ENCODE data around the gene CNTRL.
"Not testable (repeated sequence)": the region's sequence is repeated elsewhere in the genome, so short reads cannot be mapped to it uniquely, and the experiment has no call there.

The CNTRL gene

GRCh38 chr9:121095057-121095456, 20.3 kb downstream of the CNTRL start:
- TF ChIP-seq CTCF (IDR thresholded peaks at IDR 0.05; ENCODE audit: borderline replicate concordance, insufficient read depth, low read depth, low read length), result no peak
- H3K4me3 ChIP-seq (ENCODE audit: low read depth, low read length), result no peak overlapping the region

DNA sequence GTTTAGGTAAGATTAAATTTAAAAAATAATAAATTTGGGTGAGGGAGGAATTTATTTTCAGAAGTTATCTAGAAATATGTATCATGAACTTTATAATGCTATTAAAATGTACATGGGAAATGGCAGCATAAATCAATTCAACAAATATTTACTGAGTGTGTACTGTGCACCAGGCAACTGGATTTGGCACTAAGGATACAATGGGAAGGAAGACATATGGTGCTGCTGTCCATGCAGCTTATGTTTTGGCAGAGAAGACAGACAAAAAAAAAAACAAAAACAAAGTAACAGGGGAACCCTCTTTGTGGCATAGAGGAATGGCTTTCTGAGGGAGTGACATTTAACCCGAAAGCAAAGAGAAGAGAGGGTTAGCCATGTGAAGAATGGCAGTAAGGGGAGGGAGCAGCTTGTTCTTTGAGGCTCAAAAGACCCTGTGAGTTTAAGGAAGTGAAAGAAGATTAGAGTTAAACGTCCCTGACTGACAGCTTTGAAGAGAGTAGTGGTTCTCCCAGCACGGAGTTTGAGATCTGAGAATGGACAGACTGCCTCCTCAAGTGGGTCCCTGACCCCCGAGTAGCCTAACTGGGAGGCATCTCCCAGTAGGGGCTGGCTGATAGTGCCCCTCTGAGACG, 23.9 kb downstream of the CNTRL start:
- no peak overlapping the region for H3K4me3 ChIP-seq (ENCODE audit: low read depth, low read length)
- no peak for TF ChIP-seq CTCF (IDR thresholded peaks at IDR 0.05; ENCODE audit: borderline replicate concordance, insufficient read depth, low read depth, low read length)

GRCh38 chr9:121104054-121104453, 29.3 kb downstream of the CNTRL start:
- H3K4me3 ChIP-seq (ENCODE audit: low read depth, low read length), result not testable (repeated sequence)

GRCh38 chr9:121105531-121105930, 30.8 kb downstream of the CNTRL start:
- TF ChIP-seq CTCF (IDR thresholded peaks at IDR 0.05; ENCODE audit: borderline replicate concordance, insufficient read depth, low read depth, low read length), result no peak
- no peak overlapping the region for H3K4me3 ChIP-seq (ENCODE audit: low read depth, low read length)

GRCh38 chr9:121107029-121107428, 32.3 kb downstream of the CNTRL start:
- H3K4me3 ChIP-seq (ENCODE audit: low read depth, low read length), result no peak overlapping the region
- TF ChIP-seq CTCF (IDR thresholded peaks at IDR 0.05; ENCODE audit: borderline replicate concordance, insufficient read depth, low read depth, low read length), result no peak

DNA sequence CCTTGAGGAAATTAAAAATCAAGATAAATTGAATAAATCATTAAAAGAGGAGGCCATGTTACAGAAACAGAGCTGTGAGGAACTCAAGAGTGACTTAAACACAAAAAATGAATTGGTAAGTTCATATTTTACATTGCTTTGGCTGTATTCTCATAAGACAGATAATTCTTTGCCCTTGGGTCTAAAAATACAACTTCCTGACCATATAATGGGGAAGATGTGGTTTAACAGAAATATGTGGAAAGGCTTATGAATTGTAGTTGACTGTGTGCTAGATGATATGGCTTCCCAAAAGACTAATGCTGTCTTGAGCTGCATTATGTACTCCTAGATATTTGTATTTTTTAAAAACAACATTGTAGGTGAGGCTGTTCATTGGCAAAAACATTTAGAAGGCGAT, 33.1 kb downstream of the CNTRL start:
- TF ChIP-seq CTCF (IDR thresholded peaks at IDR 0.05; ENCODE audit: borderline replicate concordance, insufficient read depth, low read depth, low read length), result no peak
- no peak overlapping the region for H3K4me3 ChIP-seq (ENCODE audit: low read depth, low read length)

- no peak for TF ChIP-seq CTCF (IDR thresholded peaks at IDR 0.05; ENCODE audit: borderline replicate concordance, insufficient read depth, low read depth, low read length)
Observed at GRCh38 chr9:121115466-121115865, 40.7 kb downstream of the CNTRL start.

GRCh38 chr9:121118266-121118665, 43.5 kb downstream of the CNTRL start:
- H3K4me3 ChIP-seq (ENCODE audit: low read depth, low read length), result no peak overlapping the region
- TF ChIP-seq CTCF (IDR thresholded peaks at IDR 0.05; ENCODE audit: borderline replicate concordance, insufficient read depth, low read depth, low read length), result no peak

More at GRCh38 chr9:121115466-121115865, 40.7 kb downstream of the CNTRL start:
- H3K4me3 ChIP-seq (ENCODE audit: low read depth, low read length), result no peak overlapping the region

Measured in GM12875 (cell line).